ENCODE results near the gene KAT7. TPM values are rescaled to one million over a fixed set of nuclear protein-coding genes. Genes with fewer than 3 reads are reported as not detected.

Gene KAT7
- total and polyA plus RNA-seq, 11 donors = 10.1 to 80.9 (median 52.7) TPM

DNA sequence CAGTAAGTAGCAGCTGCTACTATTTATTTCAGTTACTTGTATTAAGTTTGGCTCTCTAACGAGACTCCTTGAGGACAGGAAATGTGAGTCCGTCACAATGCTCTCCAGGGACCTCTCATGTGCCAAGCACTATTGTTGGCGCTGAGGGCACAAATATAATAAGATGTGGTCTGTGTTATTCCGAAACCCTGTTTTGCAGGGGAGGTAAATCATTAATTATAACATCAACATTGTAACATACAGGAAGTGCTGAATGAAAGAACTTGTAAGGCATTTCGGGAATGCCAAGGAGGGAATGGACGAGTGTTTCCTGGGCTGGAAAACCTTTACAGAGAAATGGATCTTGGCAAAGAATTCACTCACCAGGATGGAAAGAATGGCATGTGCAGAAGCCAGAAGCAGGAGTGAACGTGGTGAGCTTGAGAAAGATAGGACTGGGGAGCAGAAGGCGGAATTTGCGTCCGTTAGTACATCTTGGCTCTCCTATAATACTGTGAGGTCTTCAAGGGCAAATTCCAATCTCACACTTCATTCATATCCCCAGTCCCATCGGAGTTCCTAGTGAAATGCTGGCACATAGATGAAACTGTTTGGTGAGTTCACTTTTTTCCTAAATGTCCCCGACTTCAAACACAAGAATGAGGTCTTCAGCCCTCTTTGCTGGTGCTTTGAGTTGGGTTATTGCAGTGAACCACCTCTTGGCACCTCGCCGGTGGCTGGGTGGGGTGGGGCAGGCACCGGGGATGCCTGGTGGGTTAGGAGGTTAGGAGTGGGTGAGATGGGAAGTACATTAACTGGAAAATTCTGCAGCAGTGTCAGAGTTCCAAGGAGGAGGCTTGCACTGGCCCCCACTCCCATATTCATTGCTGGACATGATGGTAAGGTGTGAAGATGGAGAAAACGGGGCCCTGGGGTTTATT lies 47.9 kb downstream of the KAT7 start:
- intact Hi-C loops (cut with DNase I) = no loop called here
- WGBS, 4 donors = 30 to 44% (median 39%) methylated on average over 16 of the region's 16 CpGs
- H3K27me3 ChIP-seq = no peaks in the 10 kb centered on the region
- H3K27ac ChIP-seq = peak overlapping the region in 8 of 12 donors; percentile 6 to 67 (median 32)
- no peaks in the 10 kb centered on the region for H3K9me3 ChIP-seq
- H3K36me3 ChIP-seq = peaks cover 0 to 38% (median 27%) of the 10 kb centered on the region in 9 donors
- ATAC-seq = peak in 3 of 4 donors; percentile 16 to 44 (median 41)
- no peak overlapping the region for H3K4me3 ChIP-seq
- H3K4me1 ChIP-seq = peaks cover 4 to 54% (median 30%) of the 10 kb centered on the region in 12 donors
- DNase-seq = no peak
- no peak for TF ChIP-seq CTCF (IDR thresholded peaks at IDR 0.05)
- TF ChIP-seq POLR2A (IDR thresholded peaks at IDR 0.05) = no peak

GRCh38 chr17:49839455-49839854 lies 51.0 kb downstream of the KAT7 start:
- H3K27ac ChIP-seq = peak overlapping the region in 5 of 12 donors; percentile 34 to 50 (median 44)
- WGBS, 4 donors = 62 to 73% (median 65%) methylated on average over 3 to 5 of the region's 5 CpGs
- ATAC-seq = peak in 1 of 4 donors; percentile 21

GRCh38 chr17:49841548-49841947 lies 53.1 kb downstream of the KAT7 start:
- Histone ChIP-seq H3K27ac (no peak overlapping the region), H3K9me3 (no peaks in the 10 kb centered on the region), H3K4me3 (no peak overlapping the region), H3K36me3 (peaks cover 0 to 2% (median 0%) of the 10 kb centered on the region in 9 donors), H3K4me1 (peaks cover under 1 to 42% (median 27%) of the 10 kb centered on the region in 12 donors), H3K27me3 (no peaks in the 10 kb centered on the region)
- WGBS, 4 donors = 93 to 100% (median 99%) methylated on average over 3 of the region's 3 CpGs
- no peak for ATAC-seq
- intact Hi-C loops (cut with DNase I) = loop anchor here in 2 of 10 donors (10.0 kb wide), 1 partner anchor 47 kb away; no protein-coding TSS in a partner anchor
- DNase-seq = no peak
- TF ChIP-seq CTCF (IDR thresholded peaks at IDR 0.05) (no peak), POLR2A (IDR thresholded peaks at IDR 0.05) (no peak)

More at GRCh38 chr17:49839455-49839854, 51.0 kb downstream of the KAT7 start:
- Histone ChIP-seq H3K9me3 (no peaks in the 10 kb centered on the region), H3K4me3 (no peak overlapping the region), H3K36me3 (peaks cover 0 to 9% (median 5%) of the 10 kb centered on the region in 9 donors), H3K27me3 (no peaks in the 10 kb centered on the region), H3K4me1 (peaks cover 4 to 40% (median 25%) of the 10 kb centered on the region in 12 donors)
- no peak for TF ChIP-seq CTCF (IDR thresholded peaks at IDR 0.05)
- TF ChIP-seq POLR2A (IDR thresholded peaks at IDR 0.05) = no peak
- no peak for DNase-seq
- intact Hi-C loops (cut with DNase I) = no loop called here

- DNase-seq (peak in 1 of 5 donors; percentile 4), ATAC-seq (no peak)
- intact Hi-C loops (cut with DNase I) = loop anchor here in 2 of 10 donors (10.0 kb wide), 1 partner anchor 48 kb away; no protein-coding TSS in a partner anchor
Measured at GRCh38 chr17:49842371-49842770, 53.9 kb downstream of the KAT7 start.

More at GRCh38 chr17:49842371-49842770, 53.9 kb downstream of the KAT7 start:
- peak overlapping the region in 1 of 12 donors; percentile 35 for H3K27ac ChIP-seq
- WGBS, 4 donors = 72 to 89% (median 83%) methylated on average over 3 of the region's 3 CpGs
- H3K4me3 ChIP-seq = no peak overlapping the region
- H3K36me3 ChIP-seq = peaks cover 0 to 2% (median 0%) of the 10 kb centered on the region in 9 donors
- peaks cover 0 to 42% (median 25%) of the 10 kb centered on the region in 12 donors for H3K4me1 ChIP-seq
- TF ChIP-seq CTCF (IDR thresholded peaks at IDR 0.05) = no peak
- no peak for TF ChIP-seq POLR2A (IDR thresholded peaks at IDR 0.05)
- no peaks in the 10 kb centered on the region for H3K9me3 ChIP-seq
- H3K27me3 ChIP-seq = no peaks in the 10 kb centered on the region

Data from heart left ventricle (tissue), 16 donors.